DMS 273 (cell line): ENCODE measurements around the gene KCTD18.

ENCODE experiments used
- DNase-seq: peaks from one replicate; lab custom pipeline; 2025; ENCODE audit not compliant: unreplicated experiment; lab: John Stamatoyannopoulos, UW

Gene KCTD18

GRCh38 chr2:200488169-200488568 lies 21.7 kb downstream of the KCTD18 start:
- DNase-seq, result no peak

DNA sequence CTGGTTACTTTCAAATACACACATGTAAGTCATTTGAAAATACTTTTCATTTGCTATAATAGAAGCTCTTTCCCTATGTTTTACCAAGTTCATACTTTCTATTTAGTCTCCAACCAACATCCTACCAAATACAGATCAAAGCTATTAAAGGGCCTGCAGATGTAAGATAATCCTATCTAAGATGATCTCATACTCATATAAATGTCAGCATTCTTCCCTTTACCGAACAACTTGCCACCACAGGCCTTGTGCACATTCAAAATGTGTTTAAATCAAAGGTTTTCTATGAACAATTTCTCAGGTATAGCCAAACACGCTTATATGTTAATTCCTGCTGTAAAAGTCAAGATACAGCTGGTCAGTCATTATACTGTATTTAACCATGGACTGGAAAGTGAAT lies 23.3 kb downstream of the KCTD18 start:
- DNase-seq, result no peak

DNA sequence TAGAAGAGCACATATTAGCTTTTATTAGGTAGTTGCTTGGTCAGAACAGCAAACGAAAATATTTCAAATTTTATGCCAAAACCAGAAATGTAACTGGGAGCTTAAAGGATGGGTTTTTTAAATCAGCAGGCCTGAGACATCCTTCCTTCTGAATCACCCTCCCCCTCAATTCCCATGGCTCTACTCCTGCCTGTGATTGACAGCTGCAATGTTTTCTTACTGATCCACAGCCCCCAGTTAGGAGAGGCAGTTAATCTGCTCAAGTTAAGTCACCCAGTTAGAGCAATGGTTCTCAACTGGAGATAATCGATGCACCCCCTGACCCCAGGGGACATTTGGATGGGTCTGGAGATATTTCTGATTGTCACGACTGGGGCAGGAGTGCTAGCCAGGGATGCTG lies 24.9 kb downstream of the KCTD18 start:
- DNase-seq, result no peak

DNA sequence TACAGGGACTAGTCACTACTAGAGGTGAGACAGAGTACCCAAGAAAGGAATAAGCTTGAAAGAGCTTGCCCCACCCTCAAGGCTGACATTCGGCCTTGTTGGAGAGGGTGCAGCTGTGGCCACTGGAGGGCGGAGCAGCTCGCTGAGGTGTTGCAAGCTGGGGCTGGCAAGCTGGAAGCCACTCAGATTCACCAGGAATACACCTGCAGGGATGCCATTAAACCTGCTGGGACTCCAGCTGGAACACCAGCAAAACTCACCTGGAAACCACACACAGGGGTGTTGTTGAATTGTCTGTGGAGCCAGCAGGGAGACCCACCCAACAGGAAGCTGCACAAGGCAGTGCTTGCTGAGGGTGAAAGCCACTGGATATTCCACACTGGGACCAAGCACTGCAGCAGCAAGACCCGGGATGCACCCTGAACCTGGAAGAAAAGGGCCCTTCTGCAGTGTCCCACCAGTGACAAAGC lies 26.1 kb downstream of the KCTD18 start:
- peak; percentile 67 for DNase-seq

DNA sequence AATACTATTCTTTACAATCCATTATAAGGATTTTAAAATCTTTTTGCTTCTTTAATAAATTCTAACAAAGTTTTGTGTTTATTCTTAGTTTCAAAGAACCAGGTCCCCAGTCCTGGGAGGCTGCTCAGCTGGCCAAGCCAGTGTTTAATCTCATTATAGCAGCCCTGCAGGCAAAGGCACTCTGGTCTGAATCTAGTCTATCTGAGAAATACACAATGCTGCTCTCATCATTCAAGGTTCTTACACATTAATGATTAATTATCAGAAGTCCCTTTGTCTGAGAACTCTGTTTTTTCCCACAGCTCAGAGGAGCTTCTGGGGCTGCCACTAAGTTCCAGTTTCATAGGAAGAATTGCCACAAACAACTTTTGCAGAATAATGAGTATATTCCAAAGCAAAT lies 27.7 kb downstream of the KCTD18 start:
- no peak for DNase-seq

DNA sequence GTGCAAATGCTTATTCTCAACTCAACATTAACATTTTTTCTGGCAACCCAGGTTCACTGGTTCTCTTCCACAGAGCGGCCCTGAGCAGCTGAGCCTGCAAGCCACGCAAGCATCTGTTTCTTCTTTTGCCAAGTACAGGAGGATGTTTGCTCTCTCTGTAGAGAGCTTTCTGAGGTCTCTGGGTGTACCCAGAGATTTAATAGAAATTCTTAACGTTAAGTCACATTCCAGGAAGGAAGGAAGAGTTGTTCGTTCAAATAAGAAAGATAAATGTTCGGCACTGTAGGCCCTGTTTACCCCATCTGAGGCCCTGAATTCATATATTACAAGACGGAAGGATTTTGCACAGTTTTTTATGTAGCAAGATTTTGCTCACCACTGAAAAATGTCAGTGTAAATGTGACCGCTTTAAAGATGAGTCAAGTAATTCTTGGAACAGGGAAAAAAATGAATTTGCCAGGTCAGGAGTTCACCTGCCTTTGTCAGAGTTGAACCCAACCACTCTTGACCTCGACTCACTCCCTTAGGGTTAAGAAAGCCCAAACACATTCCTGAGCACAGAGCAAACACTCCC lies 30.1 kb downstream of the KCTD18 start:
- DNase-seq, result no peak

- DNase-seq, result no peak
Observed at GRCh38 chr2:200477667-200478131, 32.2 kb downstream of the KCTD18 start.

- DNase-seq, result no peak
Observed at GRCh38 chr2:200476836-200477235, 33.0 kb downstream of the KCTD18 start.

DNA sequence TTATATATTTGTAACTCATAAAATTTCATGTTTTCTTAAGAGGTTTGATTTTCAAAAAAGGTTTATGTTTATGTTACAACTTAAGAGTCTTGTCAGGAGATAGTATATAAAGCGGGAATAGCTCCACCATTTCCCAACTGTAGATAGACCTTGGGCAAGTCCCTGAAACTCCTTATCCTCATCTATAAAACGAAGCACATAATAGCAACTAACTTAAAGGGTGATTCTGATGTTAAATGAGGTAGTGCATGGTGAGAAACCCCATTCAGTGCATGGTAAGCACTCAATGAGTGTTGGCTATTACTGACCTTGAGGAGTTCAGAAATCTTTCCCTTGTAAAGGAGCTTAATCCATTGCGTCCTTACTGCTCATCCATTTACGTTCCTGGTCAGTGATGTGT lies 34.1 kb downstream of the KCTD18 start:
- DNase-seq, result no peak

- DNase-seq, result no peak
Observed at GRCh38 chr2:200472853-200473464, 36.9 kb downstream of the KCTD18 start.

GRCh38 chr2:200471928-200472645 lies 37.8 kb downstream of the KCTD18 start:
- DNase-seq, result no peak

DNA sequence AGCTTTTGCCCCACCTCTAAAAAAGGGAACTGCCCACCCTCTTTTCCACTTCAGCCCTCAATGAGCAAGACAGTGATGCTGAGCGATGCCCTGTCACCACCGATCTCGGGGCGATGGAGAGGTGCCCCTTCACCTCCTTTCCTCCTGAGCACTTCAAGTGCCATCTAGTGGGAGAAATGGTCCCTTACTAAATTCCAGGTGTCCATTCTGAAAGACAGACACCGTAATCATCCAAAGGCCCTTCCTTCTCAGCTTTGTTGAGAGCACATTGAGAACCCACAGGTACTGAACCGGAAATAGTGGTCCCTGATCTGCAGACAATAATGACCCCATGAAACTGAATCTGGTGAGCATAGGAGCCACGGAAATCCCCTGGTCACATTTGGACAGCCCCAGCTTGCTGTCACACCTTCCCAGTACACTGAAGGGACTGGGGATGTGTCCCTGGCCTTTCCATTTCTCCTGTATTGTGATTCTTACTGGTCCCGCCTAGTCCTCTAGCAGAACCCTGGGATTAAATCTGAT lies 38.5 kb downstream of the KCTD18 start:
- DNase-seq, result peak; percentile 54

DNA sequence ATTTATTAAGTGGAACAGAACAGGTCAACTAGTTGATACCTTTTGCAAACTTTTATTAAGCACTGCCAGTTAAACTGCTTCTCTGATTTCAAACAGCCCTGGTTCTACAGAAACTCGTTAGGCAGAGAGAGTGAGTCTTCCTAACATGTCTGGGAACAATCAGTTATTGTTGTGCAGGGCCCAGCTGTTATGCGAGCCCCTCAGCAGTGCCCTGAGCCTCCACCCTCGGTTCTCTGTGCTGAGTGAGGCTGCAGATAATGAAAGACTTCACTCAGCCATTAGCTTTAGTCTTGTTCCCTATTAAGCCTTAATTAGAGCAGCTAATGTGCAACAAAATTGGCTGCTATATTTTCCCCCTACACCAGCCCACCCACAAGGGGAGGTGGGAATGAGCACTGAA lies 39.6 kb downstream of the KCTD18 start:
- no peak for DNase-seq

- no peak for DNase-seq
Observed at GRCh38 chr2:200469708-200470211, 40.1 kb downstream of the KCTD18 start.

GRCh38 chr2:200467806-200468681 lies 41.8 kb downstream of the KCTD18 start:
- no peak for DNase-seq

DNA sequence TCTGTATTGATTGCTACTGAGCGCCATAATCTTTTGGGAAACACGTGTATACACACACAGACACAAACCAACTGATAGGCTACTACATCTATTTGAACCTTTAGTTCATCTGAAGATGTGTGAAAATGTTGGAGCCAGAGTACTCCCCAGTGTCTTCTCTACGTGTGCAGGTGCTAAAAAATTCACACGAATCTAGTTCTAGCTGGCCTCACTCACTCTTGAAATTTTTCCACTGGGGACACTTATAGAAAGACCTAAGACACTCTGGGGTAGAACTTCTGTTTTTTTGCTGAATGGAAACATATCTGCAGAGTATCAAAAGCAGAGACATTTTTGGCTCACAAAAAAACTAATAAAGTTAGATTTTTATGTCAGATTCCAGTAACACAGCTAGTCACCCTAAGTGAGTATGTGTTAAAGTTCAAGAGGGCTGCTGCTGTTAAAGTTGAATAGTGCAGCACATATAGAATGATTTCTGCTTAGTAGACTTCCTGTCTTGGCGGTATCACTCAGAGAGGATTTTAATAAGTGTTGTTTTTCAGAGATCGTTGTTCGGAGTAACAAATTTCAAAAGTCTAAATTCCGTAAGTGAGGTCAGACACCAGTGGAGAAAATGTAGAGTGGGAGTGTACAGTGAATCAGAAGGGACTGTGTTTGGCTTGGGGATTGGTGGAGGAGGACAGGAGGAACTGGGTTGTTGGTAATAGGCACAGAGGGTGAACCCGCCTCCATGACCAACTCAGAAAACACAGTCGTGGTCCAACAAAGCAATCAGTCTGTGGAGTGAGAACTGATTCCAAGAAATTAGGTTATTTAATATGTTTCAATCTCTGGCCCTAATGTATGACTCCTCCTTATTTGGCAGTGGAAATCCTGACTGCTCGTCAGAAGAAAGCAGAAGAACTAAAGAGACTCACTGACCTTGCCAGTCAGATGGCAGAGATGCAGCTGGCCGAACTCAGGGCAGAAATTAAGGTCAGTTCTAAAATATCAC lies 43.1 kb downstream of the KCTD18 start:
- DNase-seq, result no peak

DNA sequence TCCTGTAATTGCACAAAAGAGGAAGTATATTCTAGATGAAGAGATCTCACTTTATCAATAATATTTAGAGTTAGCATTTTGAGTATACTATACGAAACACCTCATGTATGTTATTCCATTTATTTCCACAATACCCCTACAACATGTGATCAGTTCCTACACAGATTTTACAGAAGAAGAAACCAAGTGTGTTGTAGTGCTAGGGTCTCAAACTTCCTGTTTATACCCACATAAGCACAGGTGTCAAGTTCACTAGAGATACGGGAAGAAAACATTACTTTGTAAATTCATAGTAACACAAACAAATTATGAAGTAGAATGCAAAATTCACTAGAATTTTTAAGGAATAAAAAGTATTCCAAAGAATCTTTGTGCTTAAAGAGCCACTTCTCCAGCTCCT lies 46.4 kb downstream of the KCTD18 start:
- DNase-seq, result no peak

- DNase-seq, result no peak
Observed at GRCh38 chr2:200461846-200462710, 47.8 kb downstream of the KCTD18 start.

GRCh38 chr2:200459101-200459500 lies 50.8 kb downstream of the KCTD18 start:
- DNase-seq, result no peak
